Sigmoid colon (tissue), 7 donors: ENCODE results near the gene BLOC1S3. TPM values are rescaled to one million over a fixed set of nuclear protein-coding genes. Genes with fewer than 3 reads are reported as not detected.

ENCODE experiments used
- DNase-seq: peaks from one replicate; pipeline ENCODE4 v3.0.0-alpha.2; 2019
- H3K27ac ChIP-seq, 4 donors: fragments of 200-600 bp; sonication (generic); one replicate each; pipeline ENCODE4 v1.5.1; 2016 to 2019; ENCODE audit warnings: mild to moderate bottlenecking in 1 of 4
- H3K27me3 ChIP-seq, 3 donors: fragments of 200-600 bp; sonication (generic); one replicate each; pipeline ENCODE4 v1.5.1; 2019; ENCODE audit warnings: mild to moderate bottlenecking in 1 of 3
- H3K36me3 ChIP-seq, 4 donors: fragments of 200-600 bp; sonication (generic); one replicate each; pipeline ENCODE4 v1.5.1; 2016 to 2019
- H3K4me1 ChIP-seq, 4 donors: fragments of 200-600 bp; sonication (generic); one replicate each; pipeline ENCODE4 v1.5.1; 2017 to 2019
- H3K4me3 ChIP-seq, 4 donors: fragments of 200-600 bp; sonication (generic); one replicate each; pipeline ENCODE4 v1.5.1; 2017 to 2019; ENCODE audit warnings: mild to moderate bottlenecking in 2 of 4, moderate library complexity in 1 of 4
- H3K9me3 ChIP-seq, 4 donors: fragments of 200-600 bp in 3 of 4; sonication (generic) in 3 of 4; one replicate each; pipeline versions ENCODE4 v1.5.1 to v1.6.1; 2013 to 2019
- CTCF ChIP-seq, 4 experiments: fragments of 450-650 bp in 3 of 4; fragments of 200-600 bp in 1 of 4; IDR thresholded peaks; one replicate each; pipeline ENCODE4 v1.5.1; 2016 to 2019; ENCODE audit warnings: antibody characterized with exemption in 4 of 4, mild to moderate bottlenecking in 3 of 4, moderate library complexity in 2 of 4
- EP300 ChIP-seq, 4 donors: sonication (generic); formaldehyde crosslinking; IDR thresholded peaks; one replicate each; pipeline ENCODE4 v1.6.1; 2017; ENCODE audit warnings: antibody characterized with exemption in 4 of 4
- POLR2A ChIP-seq, 2 donors: fragments of 450-650 bp; IDR thresholded peaks; one replicate each; pipeline ENCODE4 v1.6.1; 2016; ENCODE audit warnings: antibody characterized with exemption in 2 of 2, mild to moderate bottlenecking in 2 of 2, moderate library complexity in 2 of 2
- POLR2AphosphoS5 ChIP-seq, 4 donors: sonication (generic); formaldehyde crosslinking; IDR thresholded peaks; one replicate each; pipeline ENCODE4 v1.6.1; 2017; ENCODE audit warnings: antibody characterized with exemption in 4 of 4
- WGBS, 2 donors: extraction: QIAGEN DNeasy Blood & Tissue Kit; methylation state at CpG; one replicate each; pipeline ENCODE4 v1.1.7; 2013; 5-methylcytosine and 5-hydroxymethylcytosine counted together
- intact Hi-C: fragments of 100-400 bp; cut with DNase I; formaldehyde crosslinking; loops from one replicate; pipeline ENCODE4 v1.15.1; 2023
- polyA plus RNA-seq, 3 donors: library from polyadenylated mRNA; stranded (reverse); fragments of 200-250 nt; gene quantifications; one replicate each; pipeline ENCODE4 v1.2.3, GENCODE V29; 2013
- total RNA-seq, 4 donors: library from RNA; depleted of rRNA; stranded (reverse); fragments of >200 nt; gene quantifications; one replicate each; pipeline ENCODE4 v1.1.0, GENCODE V29; 2016
- donor health status: healthy with polysubstance abuse.
- donor health status: Bipolar disorder and iron deficiency.
- donor health status: healthy.

BLOC1S3 gene
- total and polyA plus RNA-seq, 7 donors: 2.8 to 10.9 (median 6.8) TPM

DNA sequence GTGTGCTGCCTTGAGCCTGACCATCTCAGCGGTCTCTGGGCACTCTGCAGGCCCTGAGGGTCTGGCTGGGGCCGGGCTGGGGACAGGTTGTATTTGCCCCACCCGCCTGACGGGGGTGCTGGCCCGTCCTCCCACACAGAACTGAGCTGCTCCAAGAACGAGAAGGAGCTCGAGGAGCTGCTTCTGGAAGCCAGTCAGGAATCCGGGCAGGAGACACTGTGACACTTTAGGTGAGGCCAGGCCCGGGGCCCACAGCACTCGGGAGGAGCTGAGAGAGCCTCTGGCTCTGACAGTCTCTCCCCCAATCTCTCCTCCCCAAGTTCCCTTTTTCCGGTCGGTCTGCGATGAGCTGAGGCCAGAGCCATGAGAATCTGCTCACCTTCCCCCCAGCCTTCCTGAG lies 32.3 kb upstream of the BLOC1S3 start:
- no peak for TF ChIP-seq CTCF (IDR thresholded peaks at IDR 0.05)
- no peak for TF ChIP-seq POLR2A (IDR thresholded peaks at IDR 0.05)
- no peak for TF ChIP-seq EP300 (IDR thresholded peaks at IDR 0.05)
- no peak for TF ChIP-seq POLR2AphosphoS5 (IDR thresholded peaks at IDR 0.05)
- Histone ChIP-seq H3K9me3 (no peaks in the 10 kb centered on the region), H3K4me1 (no peaks in the 10 kb centered on the region), H3K36me3 (peaks cover 24 to 53% (median 33%) of the 10 kb centered on the region in 4 donors), H3K27me3 (peaks cover 9 to 17% (median 12%) of the 10 kb centered on the region in 3 donors), H3K27ac (no peak overlapping the region), H3K4me3 (no peak overlapping the region)
- whole genome bisulfite sequencing, 2 donors: 86 to 88% methylated on average over 13 of the region's 13 CpGs
- no peak for DNase-seq
- intact Hi-C loops: no loop called here

DNA sequence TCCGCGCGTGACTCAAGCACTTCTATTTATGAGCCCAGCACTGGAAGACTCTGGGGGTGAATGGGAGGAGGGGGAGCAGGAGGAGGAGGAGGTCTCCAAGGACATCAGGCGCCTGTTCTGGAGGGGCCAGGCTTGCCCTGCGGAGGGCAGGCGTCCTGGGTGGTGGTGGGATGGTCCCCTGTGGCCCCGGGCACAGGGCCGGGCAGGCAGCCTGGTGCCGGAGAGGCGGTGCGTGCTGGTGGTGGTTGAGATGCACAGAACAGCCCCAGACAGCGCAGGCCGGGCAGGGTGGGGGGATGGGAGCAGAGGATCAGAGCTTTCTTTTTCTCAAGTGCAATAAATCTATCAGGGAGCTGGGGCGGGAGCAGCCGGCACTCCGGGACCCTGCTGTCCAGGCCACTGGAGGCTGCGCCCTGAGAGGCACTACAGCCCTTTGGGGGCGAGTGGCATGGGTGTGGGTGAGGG lies 31.8 kb upstream of the BLOC1S3 start:
- Histone ChIP-seq H3K36me3 (peaks cover 24 to 48% (median 31%) of the 10 kb centered on the region in 4 donors), H3K27ac (no peak overlapping the region), H3K27me3 (peaks cover 14 to 22% (median 17%) of the 10 kb centered on the region in 3 donors), H3K4me3 (no peak overlapping the region), H3K4me1 (peaks cover 0 to 3% (median 2%) of the 10 kb centered on the region in 4 donors), H3K9me3 (no peaks in the 10 kb centered on the region)
- no peak for TF ChIP-seq POLR2A (IDR thresholded peaks at IDR 0.05)
- TF ChIP-seq CTCF (IDR thresholded peaks at IDR 0.05): no peak
- no peak for TF ChIP-seq EP300 (IDR thresholded peaks at IDR 0.05)
- TF ChIP-seq POLR2AphosphoS5 (IDR thresholded peaks at IDR 0.05): no peak
- 90 to 92% methylated on average over 18 of the region's 18 CpGs for WGBS, 2 donors
- no peak for DNase-seq
- intact Hi-C loops: no loop called here

- H3K4me3 ChIP-seq: no peak overlapping the region
- intact Hi-C loops: no loop called here
- no peak for TF ChIP-seq POLR2A (IDR thresholded peaks at IDR 0.05)
- no peak for TF ChIP-seq EP300 (IDR thresholded peaks at IDR 0.05)
- TF ChIP-seq CTCF (IDR thresholded peaks at IDR 0.05): no peak
- no peak for TF ChIP-seq POLR2AphosphoS5 (IDR thresholded peaks at IDR 0.05)
- DNase-seq: no peak
- peaks cover 27 to 35% (median 30%) of the 10 kb centered on the region in 3 donors for H3K27me3 ChIP-seq
- H3K36me3 ChIP-seq: peaks cover 13 to 35% (median 21%) of the 10 kb centered on the region in 4 donors
- H3K27ac ChIP-seq: no peak overlapping the region
- H3K9me3 ChIP-seq: no peaks in the 10 kb centered on the region
- H3K4me1 ChIP-seq: peaks cover 0 to 15% (median 15%) of the 10 kb centered on the region in 4 donors
- 88 to 89% methylated on average over 18 of the region's 18 CpGs for WGBS, 2 donors
These were observed 30.5 kb upstream of the BLOC1S3 start for GRCh38 chr19:45147835-45148676.

DNA sequence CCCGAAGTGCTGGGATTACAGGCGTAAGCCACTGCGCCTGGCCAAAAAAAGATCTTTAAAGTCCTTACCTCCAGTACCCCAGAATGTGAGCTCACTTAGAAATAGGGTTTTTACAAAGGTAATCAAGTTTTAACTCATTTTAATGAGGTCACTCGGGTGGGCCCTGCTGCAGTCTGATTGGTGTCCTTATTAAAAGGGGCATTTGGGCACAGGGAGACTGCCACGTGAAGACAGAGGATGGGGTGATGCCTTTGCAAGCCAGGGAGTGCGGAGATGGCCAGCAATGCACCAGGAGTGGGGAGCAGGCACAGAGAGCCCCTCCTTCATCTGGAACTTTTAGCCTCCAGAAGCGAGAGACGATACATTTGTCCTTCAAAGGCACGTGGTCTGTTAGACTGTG lies 29.5 kb upstream of the BLOC1S3 start:
- 83 to 88% methylated on average over 9 of the region's 9 CpGs for WGBS, 2 donors
- intact Hi-C loops: no loop called here
- DNase-seq: no peak
- no peak for TF ChIP-seq EP300 (IDR thresholded peaks at IDR 0.05)
- TF ChIP-seq POLR2A (IDR thresholded peaks at IDR 0.05): no peak
- no peak for TF ChIP-seq CTCF (IDR thresholded peaks at IDR 0.05)
- TF ChIP-seq POLR2AphosphoS5 (IDR thresholded peaks at IDR 0.05): no peak
- Histone ChIP-seq H3K4me1 (peaks cover 0 to 26% (median 24%) of the 10 kb centered on the region in 4 donors), H3K9me3 (no peaks in the 10 kb centered on the region), H3K27ac (no peak overlapping the region), H3K36me3 (peaks cover 7 to 25% (median 16%) of the 10 kb centered on the region in 4 donors), H3K27me3 (peaks cover 29 to 46% (median 41%) of the 10 kb centered on the region in 3 donors), H3K4me3 (no peak overlapping the region)
